Measurements from ENCODE around the gene FBXL20.
"Not testable (repeated sequence)": the region's sequence is repeated elsewhere in the genome, so short reads cannot be mapped to it uniquely, and the experiment has no call there.

FBXL20 gene

GRCh38 chr17:39305978-39306377 is 95.4 kb downstream of the FBXL20 start:
- TF ChIP-seq, protein P1, sequence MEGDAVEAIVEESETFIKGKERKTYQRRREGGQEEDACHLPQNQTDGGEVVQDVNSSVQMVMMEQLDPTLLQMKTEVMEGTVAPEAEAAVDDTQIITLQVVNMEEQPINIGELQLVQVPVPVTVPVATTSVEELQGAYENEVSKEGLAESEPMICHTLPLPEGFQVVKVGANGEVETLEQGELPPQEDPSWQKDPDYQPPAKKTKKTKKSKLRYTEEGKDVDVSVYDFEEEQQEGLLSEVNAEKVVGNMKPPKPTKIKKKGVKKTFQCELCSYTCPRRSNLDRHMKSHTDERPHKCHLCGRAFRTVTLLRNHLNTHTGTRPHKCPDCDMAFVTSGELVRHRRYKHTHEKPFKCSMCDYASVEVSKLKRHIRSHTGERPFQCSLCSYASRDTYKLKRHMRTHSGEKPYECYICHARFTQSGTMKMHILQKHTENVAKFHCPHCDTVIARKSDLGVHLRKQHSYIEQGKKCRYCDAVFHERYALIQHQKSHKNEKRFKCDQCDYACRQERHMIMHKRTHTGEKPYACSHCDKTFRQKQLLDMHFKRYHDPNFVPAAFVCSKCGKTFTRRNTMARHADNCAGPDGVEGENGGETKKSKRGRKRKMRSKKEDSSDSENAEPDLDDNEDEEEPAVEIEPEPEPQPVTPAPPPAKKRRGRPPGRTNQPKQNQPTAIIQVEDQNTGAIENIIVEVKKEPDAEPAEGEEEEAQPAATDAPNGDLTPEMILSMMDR (IDR thresholded peaks at IDR 0.05; ENCODE audit: low read length, missing control alignments): no peak
- DNase-seq (ENCODE audit: low read depth): no peak
- no peak overlapping the region for H3K4me3 ChIP-seq (replicated peaks; ENCODE audit: low read depth, low read length)

DNA sequence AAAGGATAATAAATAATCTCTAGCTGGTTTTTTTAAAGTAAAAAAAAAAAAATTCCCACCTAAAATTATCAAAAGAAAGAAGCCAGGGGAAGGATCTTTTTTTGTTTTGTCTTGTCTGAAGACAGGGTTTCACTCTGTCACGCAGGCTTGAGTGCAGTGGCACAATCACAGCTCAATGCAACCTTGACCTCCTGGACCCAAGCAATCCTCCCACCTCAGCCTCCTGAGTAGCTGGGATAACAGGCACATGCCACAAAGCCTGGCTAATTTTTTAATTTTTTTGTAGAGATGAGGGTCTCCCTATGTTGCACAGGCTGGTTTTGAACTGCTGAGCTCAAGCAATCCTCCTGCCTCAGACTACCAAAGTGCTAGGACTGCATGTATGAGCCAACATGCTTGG is 97.2 kb downstream of the FBXL20 start:
- DNase-seq (ENCODE audit: low read depth): no peak
- TF ChIP-seq, protein P1 (IDR thresholded peaks at IDR 0.05; ENCODE audit: low read length, missing control alignments): no peak
- H3K4me3 ChIP-seq (replicated peaks; ENCODE audit: low read depth, low read length): no peak overlapping the region

DNA sequence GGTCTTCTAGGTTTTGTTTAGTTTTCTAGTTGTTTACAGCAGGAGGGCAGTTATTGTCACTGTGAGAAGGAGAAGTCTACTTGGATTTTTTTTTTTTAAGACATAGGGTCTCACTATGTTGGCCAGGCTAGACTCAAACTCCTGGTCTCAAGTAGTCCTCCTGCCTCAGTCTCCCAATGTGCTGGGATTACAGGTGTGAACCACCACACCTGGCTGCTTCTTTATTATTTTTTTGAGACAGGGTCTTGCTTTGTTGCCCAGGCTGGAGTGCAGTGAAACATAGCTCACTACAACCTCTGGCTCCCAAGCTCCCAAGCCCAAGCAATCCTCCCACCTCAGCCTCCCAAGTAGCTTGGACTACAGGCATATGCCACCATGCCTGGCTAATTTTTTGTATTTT is 107.4 kb downstream of the FBXL20 start:
- no peak for DNase-seq (ENCODE audit: low read depth)
- H3K4me3 ChIP-seq (replicated peaks; ENCODE audit: low read depth, low read length): no peak overlapping the region
- TF ChIP-seq, protein P1 (IDR thresholded peaks at IDR 0.05; ENCODE audit: low read length, missing control alignments): no peak

GRCh38 chr17:39292546-39292945 is 108.9 kb downstream of the FBXL20 start:
- not testable (repeated sequence) for DNase-seq (ENCODE audit: low read depth)

GRCh38 chr17:39286513-39286912 is 114.9 kb downstream of the FBXL20 start:
- DNase-seq (ENCODE audit: low read depth); H3K4me3 ChIP-seq (replicated peaks; ENCODE audit: low read depth, low read length): not testable (repeated sequence)

More at GRCh38 chr17:39292546-39292945, 108.9 kb downstream of the FBXL20 start:
- H3K4me3 ChIP-seq (replicated peaks; ENCODE audit: low read depth, low read length): not testable (repeated sequence)

DNA sequence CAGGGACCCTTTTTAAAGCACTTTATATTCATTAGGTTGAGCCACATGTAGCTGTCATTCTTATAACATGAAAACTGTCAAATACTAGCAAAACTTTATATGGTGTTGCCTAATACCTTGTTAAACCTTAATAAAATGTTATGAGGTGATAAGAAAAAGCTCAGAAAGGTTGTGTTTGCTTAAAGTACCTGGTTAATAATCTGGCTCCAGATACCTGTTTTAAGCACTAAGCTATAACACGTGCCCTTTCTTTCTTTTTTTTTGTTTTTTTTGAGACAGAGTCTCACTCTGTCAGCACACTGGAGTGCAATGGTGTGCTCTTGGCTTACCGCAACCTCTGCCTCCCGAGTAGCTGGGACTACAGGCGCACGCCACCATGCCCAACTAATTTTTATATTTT is 116.7 kb downstream of the FBXL20 start:
- no peak for DNase-seq (ENCODE audit: low read depth)
- TF ChIP-seq, protein P1 (IDR thresholded peaks at IDR 0.05; ENCODE audit: low read length, missing control alignments): no peak

GRCh38 chr17:39283896-39284295 is 117.5 kb downstream of the FBXL20 start:
- DNase-seq (ENCODE audit: low read depth): no peak
- no peak overlapping the region for H3K4me3 ChIP-seq (replicated peaks; ENCODE audit: low read depth, low read length)
- TF ChIP-seq, protein P1 (IDR thresholded peaks at IDR 0.05; ENCODE audit: low read length, missing control alignments): no peak

More for the DNA sequence above, 116.7 kb downstream of the FBXL20 start:
- no peak overlapping the region for H3K4me3 ChIP-seq (replicated peaks; ENCODE audit: low read depth, low read length)

- DNase-seq (ENCODE audit: low read depth): no peak
- no peak overlapping the region for H3K4me3 ChIP-seq (replicated peaks; ENCODE audit: low read depth, low read length)
- TF ChIP-seq, protein P1 (IDR thresholded peaks at IDR 0.05; ENCODE audit: low read length, missing control alignments): no peak
Measured at GRCh38 chr17:39283098-39283497, 118.3 kb downstream of the FBXL20 start.

Measured in fibroblast of pulmonary artery (primary cell).